Measurements from ENCODE around the gene CCDC159.

CCDC159 gene

DNA sequence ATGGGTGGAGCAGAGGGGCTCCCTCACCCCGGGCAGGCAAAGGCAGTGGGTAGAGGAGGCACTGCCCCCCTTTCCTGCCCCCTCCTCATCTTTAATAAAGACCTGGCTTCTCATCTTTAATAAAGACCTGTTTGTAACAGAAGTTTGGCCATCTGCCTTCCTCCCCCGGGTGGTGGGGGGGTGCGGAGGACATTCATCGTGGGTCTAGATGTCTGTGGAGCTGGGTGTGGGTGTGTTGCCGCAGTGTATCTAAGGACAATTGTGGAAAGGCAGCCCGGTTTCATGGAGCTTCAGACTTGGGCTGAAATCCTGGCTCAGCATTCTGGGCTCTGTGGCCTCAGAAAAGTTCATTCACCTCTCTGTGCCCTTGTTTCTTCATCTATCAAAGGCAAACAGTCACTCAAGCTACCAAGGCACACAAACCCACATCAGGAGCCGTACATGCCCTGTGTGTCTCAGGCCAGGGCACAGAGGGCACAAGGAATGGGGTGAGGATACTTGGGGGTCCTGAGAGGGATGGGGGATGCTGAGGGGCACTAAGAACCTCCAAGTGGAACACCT lies 19.3 kb downstream of the CCDC159 start:
- Histone ChIP-seq H3K27ac (ENCODE audit: low read depth in 2 of 2, low read length in 2 of 2) (no peak overlapping the region), H3K9ac (ENCODE audit: low read depth in 1 of 2, low read length in 2 of 2) (no peak overlapping the region), H3K4me1 (ENCODE audit: control insufficient read depth in 2 of 2, insufficient read depth in 2 of 2, low read length in 2 of 2) (peaks cover 9 to 13% of the 10 kb centered on the region in 2 donors), H3K9me3 (ENCODE audit: control insufficient read depth in 2 of 2, low read length in 2 of 2) (no peaks in the 10 kb centered on the region), H3K4me3 (ENCODE audit: low read length in 2 of 2) (no peak overlapping the region), H3K27me3 (ENCODE audit: control insufficient read depth in 2 of 2, insufficient read depth in 2 of 2, low read length in 2 of 2) (no peaks in the 10 kb centered on the region), H3K36me3 (ENCODE audit: control insufficient read depth in 2 of 2, insufficient read depth in 2 of 2, low read length in 2 of 2) (no peaks in the 10 kb centered on the region)

DNA sequence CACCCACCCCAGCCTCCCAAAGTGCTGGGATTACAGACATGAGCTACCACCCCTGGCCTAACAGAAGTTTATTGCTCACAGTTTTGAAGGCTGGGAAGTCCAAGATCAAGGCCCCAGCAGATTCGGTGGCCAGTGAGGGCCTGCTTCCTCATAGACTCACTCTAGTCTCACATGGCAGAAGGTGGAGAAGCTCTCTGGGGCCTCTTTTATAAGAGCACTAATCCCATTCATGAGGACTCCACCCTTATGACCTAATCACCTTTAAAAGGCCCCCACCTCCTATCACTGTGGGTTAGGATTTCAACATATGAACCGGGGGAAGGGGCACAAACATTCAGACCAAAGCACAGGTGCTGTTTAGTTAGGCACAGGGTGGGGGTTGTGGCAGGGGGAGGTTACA lies 21.2 kb downstream of the CCDC159 start:
- H3K36me3 ChIP-seq (ENCODE audit: control insufficient read depth in 2 of 2, insufficient read depth in 2 of 2, low read length in 2 of 2), result no peaks in the 10 kb centered on the region
- no peaks in the 10 kb centered on the region for H3K4me1 ChIP-seq (ENCODE audit: control insufficient read depth in 2 of 2, insufficient read depth in 2 of 2, low read length in 2 of 2)
- no peak overlapping the region for H3K9ac ChIP-seq (ENCODE audit: low read depth in 1 of 2, low read length in 2 of 2)
- H3K9me3 ChIP-seq (ENCODE audit: control insufficient read depth in 2 of 2, low read length in 2 of 2), result no peaks in the 10 kb centered on the region
- no peak overlapping the region for H3K27ac ChIP-seq (ENCODE audit: low read depth in 2 of 2, low read length in 2 of 2)
- H3K4me3 ChIP-seq (ENCODE audit: low read length in 2 of 2), result no peak overlapping the region
- no peaks in the 10 kb centered on the region for H3K27me3 ChIP-seq (ENCODE audit: control insufficient read depth in 2 of 2, insufficient read depth in 2 of 2, low read length in 2 of 2)

DNA sequence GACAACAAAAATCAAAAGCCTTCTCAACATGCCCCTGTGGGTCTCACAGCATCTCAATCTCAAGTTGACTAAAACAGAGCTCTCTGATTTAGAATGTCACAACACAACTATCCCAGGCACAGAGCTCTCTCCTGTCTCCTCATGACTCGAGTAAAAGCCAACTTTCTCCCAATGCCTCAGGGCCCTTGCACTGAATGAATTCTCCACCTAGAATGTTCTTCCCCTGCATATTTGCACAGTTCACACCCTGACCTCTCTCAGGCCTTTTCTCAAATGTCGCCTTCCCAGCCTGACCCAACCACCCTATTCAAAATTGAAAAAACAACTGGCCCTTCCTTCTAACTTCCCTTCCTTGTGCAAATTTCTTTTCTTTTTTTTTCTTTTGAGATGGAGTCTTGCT lies 24.4 kb downstream of the CCDC159 start:
- H3K27me3 ChIP-seq (ENCODE audit: control insufficient read depth in 2 of 2, insufficient read depth in 2 of 2, low read length in 2 of 2), result no peaks in the 10 kb centered on the region
- no peaks in the 10 kb centered on the region for H3K36me3 ChIP-seq (ENCODE audit: control insufficient read depth in 2 of 2, insufficient read depth in 2 of 2, low read length in 2 of 2)
- no peaks in the 10 kb centered on the region for H3K9me3 ChIP-seq (ENCODE audit: control insufficient read depth in 2 of 2, low read length in 2 of 2)
- H3K4me3 ChIP-seq (ENCODE audit: low read length in 2 of 2), result no peak overlapping the region
- H3K27ac ChIP-seq (ENCODE audit: low read depth in 2 of 2, low read length in 2 of 2), result no peak overlapping the region
- peaks cover 13 to 14% of the 10 kb centered on the region in 2 donors for H3K4me1 ChIP-seq (ENCODE audit: control insufficient read depth in 2 of 2, insufficient read depth in 2 of 2, low read length in 2 of 2)
- no peak overlapping the region for H3K9ac ChIP-seq (ENCODE audit: low read depth in 1 of 2, low read length in 2 of 2)

DNA sequence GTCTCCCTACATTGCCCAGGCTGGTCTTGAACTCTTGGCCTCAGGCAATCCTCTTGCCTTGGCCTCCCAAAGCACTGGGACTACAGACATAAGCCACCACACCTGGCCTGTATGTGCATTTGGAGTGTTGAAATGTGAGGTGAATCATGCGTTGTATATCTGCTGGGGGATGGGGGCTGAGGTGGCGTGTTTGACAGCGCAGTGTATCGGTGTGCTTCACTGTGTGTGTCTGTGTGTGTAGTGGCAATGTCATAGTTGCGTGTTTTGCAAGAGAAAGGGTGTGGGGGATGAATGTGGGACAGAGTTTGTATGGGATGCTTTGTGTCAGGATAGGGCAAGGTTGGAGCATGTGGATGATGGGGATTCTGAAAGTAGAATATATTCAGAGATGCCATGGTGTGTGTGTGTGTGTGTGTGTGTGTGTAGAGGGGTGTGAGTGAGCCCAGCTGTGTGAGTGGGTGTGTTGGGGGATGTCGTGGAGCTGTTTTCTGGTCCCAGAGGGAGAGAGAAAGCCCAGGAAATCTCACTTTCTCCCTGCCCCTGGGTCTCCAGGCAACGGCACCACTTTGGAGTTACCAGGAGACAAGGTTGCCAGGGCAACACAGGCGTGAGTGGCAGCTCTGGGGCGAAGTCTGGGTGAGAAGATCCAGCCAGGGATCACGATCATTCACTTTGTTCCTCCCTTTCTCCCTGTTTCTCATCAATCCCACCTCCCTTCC lies 27.0 kb downstream of the CCDC159 start:
- Histone ChIP-seq H3K9me3 (ENCODE audit: control insufficient read depth in 2 of 2, low read length in 2 of 2) (no peaks in the 10 kb centered on the region), H3K4me1 (ENCODE audit: control insufficient read depth in 2 of 2, insufficient read depth in 2 of 2, low read length in 2 of 2) (peaks cover 18 to 20% of the 10 kb centered on the region in 2 donors), H3K27me3 (ENCODE audit: control insufficient read depth in 2 of 2, insufficient read depth in 2 of 2, low read length in 2 of 2) (no peaks in the 10 kb centered on the region), H3K27ac (ENCODE audit: low read depth in 2 of 2, low read length in 2 of 2) (no peak overlapping the region), H3K4me3 (ENCODE audit: low read length in 2 of 2) (peak overlapping the region in 1 of 2 donors; percentile 81), H3K36me3 (ENCODE audit: control insufficient read depth in 2 of 2, insufficient read depth in 2 of 2, low read length in 2 of 2) (no peaks in the 10 kb centered on the region), H3K9ac (ENCODE audit: low read depth in 1 of 2, low read length in 2 of 2) (peak overlapping the region in 1 of 2 donors; percentile 61)

DNA sequence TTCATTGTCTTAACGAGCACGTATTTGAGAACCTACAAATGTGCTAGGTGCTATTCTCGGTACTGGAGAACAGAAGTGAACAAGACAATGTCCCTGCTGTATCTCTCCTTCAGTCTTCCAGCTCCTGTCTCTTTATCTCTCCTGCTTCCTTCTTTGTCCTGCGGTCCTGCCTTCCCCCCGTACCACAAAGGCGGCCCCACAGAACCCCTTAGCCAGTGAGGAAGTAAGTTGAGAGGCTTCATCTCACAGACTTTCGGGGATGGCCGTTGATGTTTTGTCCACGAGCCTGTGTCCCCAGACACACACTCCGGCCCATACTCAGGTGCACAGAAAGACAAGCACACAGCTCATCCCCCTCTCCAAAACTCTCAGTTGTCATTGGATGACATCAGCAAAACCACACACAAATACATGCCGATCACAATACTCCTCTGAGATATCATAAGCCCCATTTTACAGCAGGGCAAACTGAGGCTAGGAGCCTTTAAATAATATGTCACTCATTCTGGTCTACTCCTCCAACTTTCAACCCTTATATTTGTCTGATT lies 27.6 kb downstream of the CCDC159 start:
- Histone ChIP-seq H3K27me3 (ENCODE audit: control insufficient read depth in 2 of 2, insufficient read depth in 2 of 2, low read length in 2 of 2) (no peaks in the 10 kb centered on the region), H3K36me3 (ENCODE audit: control insufficient read depth in 2 of 2, insufficient read depth in 2 of 2, low read length in 2 of 2) (no peaks in the 10 kb centered on the region), H3K4me1 (ENCODE audit: control insufficient read depth in 2 of 2, insufficient read depth in 2 of 2, low read length in 2 of 2) (peaks cover 18 to 20% of the 10 kb centered on the region in 2 donors), H3K9me3 (ENCODE audit: control insufficient read depth in 2 of 2, low read length in 2 of 2) (no peaks in the 10 kb centered on the region), H3K4me3 (ENCODE audit: low read length in 2 of 2) (peak overlapping the region; percentile 81 to 91), H3K27ac (ENCODE audit: low read depth in 2 of 2, low read length in 2 of 2) (peak overlapping the region; percentile 96 to 97), H3K9ac (ENCODE audit: low read depth in 1 of 2, low read length in 2 of 2) (peak overlapping the region; percentile 88)

DNA sequence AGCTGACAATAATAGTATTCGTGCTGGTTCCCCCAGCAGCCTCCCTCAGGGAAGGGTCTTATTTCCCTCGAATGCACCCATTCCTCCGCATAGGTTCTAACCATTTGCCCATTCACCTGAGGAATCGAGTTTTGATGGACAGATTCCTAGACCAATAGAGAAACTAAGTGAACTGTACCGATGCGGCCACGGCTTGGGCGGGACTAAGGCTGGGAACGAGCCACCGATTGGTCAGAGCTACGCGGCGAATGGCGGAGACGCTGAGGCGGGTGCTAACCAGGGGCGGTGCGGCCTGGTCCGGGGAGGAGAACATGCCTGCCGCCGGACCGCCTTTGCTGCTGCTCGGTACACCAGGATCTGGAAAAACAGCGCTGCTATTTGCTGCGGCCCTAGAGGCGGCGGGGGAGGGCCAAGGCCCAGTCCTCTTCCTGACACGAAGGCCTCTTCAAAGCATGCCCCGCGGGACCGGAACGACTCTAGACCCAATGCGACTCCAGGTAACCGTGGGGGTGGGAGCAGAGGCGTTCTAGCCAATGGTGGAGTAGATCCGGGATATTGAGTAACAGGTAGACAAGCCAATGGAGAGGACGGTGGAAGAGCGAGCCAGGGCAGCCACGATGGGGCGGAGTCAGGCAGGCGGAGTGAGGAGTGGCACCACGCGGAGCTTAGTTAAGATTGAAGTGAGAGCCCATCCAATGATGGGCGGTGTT lies 28.3 kb downstream of the CCDC159 start, which contains the start of gene SWSAP1:
TSS of gene SWSAP1 (plus strand) at position 234 of the 710 bp plus-strand sequence. CDS start at position 249, 15 bp downstream.
- H3K4me3 ChIP-seq (ENCODE audit: low read length in 2 of 2), result peak within 1 kb of the TSS; percentile 81 to 91
- H3K9ac ChIP-seq (ENCODE audit: low read depth in 1 of 2, low read length in 2 of 2), result peak within 1 kb of the TSS; percentile 88
- H3K4me1 ChIP-seq (ENCODE audit: control insufficient read depth in 2 of 2, insufficient read depth in 2 of 2, low read length in 2 of 2), result peaks cover 18 to 20% of the 10 kb centered on the region in 2 donors
- no peaks in the 10 kb centered on the region for H3K9me3 ChIP-seq (ENCODE audit: control insufficient read depth in 2 of 2, low read length in 2 of 2)
- H3K36me3 ChIP-seq (ENCODE audit: control insufficient read depth in 2 of 2, insufficient read depth in 2 of 2, low read length in 2 of 2), result no peaks in the 10 kb centered on the region
- H3K27me3 ChIP-seq (ENCODE audit: control insufficient read depth in 2 of 2, insufficient read depth in 2 of 2, low read length in 2 of 2), result no peaks in the 10 kb centered on the region
- peak within 1 kb of the TSS; percentile 96 to 97 for H3K27ac ChIP-seq (ENCODE audit: low read depth in 2 of 2, low read length in 2 of 2)

DNA sequence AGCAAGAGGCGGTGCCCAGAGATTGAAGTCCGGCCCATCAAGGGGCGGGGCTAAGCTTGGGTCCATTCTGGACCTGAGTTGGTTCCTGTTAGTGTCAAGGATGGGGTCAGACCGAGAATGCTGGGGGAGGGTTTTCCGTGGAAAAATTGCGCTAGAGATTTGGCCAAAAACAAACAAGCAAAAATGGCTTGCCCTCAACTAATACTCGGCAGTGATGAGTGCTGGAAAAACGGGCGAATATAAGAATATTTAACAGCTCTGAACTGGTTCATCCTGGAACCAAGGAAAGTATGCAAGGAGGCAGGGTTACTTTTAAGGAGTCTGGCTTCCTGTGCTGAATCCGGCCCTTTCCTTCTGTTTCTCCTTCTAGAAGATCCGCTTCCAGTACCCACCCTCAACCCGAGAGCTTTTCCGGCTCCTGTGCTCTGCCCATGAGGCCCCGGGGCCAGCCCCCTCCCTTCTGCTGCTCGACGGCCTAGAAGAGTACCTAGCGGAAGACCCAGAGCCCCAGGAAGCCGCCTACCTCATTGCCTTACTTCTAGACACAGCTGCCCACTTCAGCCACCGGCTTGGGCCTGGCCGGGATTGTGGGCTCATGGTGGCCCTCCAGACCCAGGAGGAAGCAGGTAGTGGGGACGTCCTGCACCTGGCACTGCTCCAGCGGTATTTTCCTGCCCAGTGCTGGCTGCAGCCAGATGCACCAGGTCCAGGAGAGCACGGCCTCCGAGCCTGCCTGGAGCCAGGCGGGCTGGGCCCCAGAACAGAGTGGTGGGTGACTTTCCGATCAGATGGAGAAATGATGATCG lies 29.0 kb downstream of the CCDC159 start:
- no peaks in the 10 kb centered on the region for H3K27me3 ChIP-seq (ENCODE audit: control insufficient read depth in 2 of 2, insufficient read depth in 2 of 2, low read length in 2 of 2)
- peaks cover 21 to 22% of the 10 kb centered on the region in 2 donors for H3K4me1 ChIP-seq (ENCODE audit: control insufficient read depth in 2 of 2, insufficient read depth in 2 of 2, low read length in 2 of 2)
- peak overlapping the region; percentile 87 to 97 for H3K27ac ChIP-seq (ENCODE audit: low read depth in 2 of 2, low read length in 2 of 2)
- no peaks in the 10 kb centered on the region for H3K36me3 ChIP-seq (ENCODE audit: control insufficient read depth in 2 of 2, insufficient read depth in 2 of 2, low read length in 2 of 2)
- H3K4me3 ChIP-seq (ENCODE audit: low read length in 2 of 2), result peak overlapping the region; percentile 81 to 91
- H3K9ac ChIP-seq (ENCODE audit: low read depth in 1 of 2, low read length in 2 of 2), result peak overlapping the region; percentile 66 to 76
- no peaks in the 10 kb centered on the region for H3K9me3 ChIP-seq (ENCODE audit: control insufficient read depth in 2 of 2, low read length in 2 of 2)

DNA sequence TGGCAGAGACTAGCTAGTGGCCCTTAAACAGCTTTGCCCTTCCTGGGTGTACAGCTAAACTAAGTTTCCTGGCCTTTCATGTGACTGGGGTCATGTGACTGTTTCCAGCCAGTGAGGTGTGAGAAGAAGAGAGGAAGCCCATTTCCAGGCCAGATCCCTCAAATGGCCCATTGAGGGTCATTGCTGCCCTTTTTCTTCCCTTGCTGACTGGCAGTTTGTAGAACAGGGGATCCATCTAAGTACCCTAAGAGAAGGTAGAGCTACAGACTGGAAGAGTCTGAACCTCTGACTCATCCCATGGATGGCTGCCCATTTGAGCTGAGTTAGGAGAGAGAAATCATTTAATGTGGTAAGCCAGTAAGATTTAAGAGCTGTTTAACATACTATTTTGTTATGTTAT lies 30.9 kb downstream of the CCDC159 start:
- H3K9ac ChIP-seq (ENCODE audit: low read depth in 1 of 2, low read length in 2 of 2), result no peak overlapping the region
- H3K4me3 ChIP-seq (ENCODE audit: low read length in 2 of 2), result no peak overlapping the region
- no peaks in the 10 kb centered on the region for H3K9me3 ChIP-seq (ENCODE audit: control insufficient read depth in 2 of 2, low read length in 2 of 2)
- peaks cover 0 to 3% of the 10 kb centered on the region in 2 donors for H3K27me3 ChIP-seq (ENCODE audit: control insufficient read depth in 2 of 2, insufficient read depth in 2 of 2, low read length in 2 of 2)
- H3K4me1 ChIP-seq (ENCODE audit: control insufficient read depth in 2 of 2, insufficient read depth in 2 of 2, low read length in 2 of 2), result peaks cover 34 to 35% of the 10 kb centered on the region in 2 donors
- peak overlapping the region in 1 of 2 donors; percentile 6 for H3K27ac ChIP-seq (ENCODE audit: low read depth in 2 of 2, low read length in 2 of 2)
- H3K36me3 ChIP-seq (ENCODE audit: control insufficient read depth in 2 of 2, insufficient read depth in 2 of 2, low read length in 2 of 2), result no peaks in the 10 kb centered on the region

DNA sequence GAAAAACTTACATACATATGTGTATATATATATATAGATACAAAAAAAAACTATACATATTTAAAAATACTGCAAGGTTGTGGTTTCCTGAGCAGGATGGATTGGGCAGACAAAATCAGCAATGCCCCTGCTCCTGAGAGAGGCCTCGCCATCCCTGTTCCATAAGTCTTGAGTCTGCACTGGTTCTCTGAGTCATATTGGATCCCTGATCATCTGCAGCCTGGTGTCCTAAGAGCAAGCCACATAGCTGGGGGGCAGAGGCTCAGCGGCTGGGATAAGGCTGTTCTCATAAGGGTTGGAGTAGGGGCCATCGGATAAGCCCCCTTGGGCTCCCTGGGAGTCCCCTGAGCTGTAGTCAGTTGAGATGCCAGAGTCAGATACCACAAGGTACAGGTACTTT lies 31.4 kb downstream of the CCDC159 start:
- H3K9ac ChIP-seq (ENCODE audit: low read depth in 1 of 2, low read length in 2 of 2), result no peak overlapping the region
- no peak overlapping the region for H3K27ac ChIP-seq (ENCODE audit: low read depth in 2 of 2, low read length in 2 of 2)
- H3K27me3 ChIP-seq (ENCODE audit: control insufficient read depth in 2 of 2, insufficient read depth in 2 of 2, low read length in 2 of 2), result peaks cover 0 to 3% of the 10 kb centered on the region in 2 donors
- no peaks in the 10 kb centered on the region for H3K36me3 ChIP-seq (ENCODE audit: control insufficient read depth in 2 of 2, insufficient read depth in 2 of 2, low read length in 2 of 2)
- H3K9me3 ChIP-seq (ENCODE audit: control insufficient read depth in 2 of 2, low read length in 2 of 2), result no peaks in the 10 kb centered on the region
- H3K4me3 ChIP-seq (ENCODE audit: low read length in 2 of 2), result no peak overlapping the region
- H3K4me1 ChIP-seq (ENCODE audit: control insufficient read depth in 2 of 2, insufficient read depth in 2 of 2, low read length in 2 of 2), result peaks cover 34 to 35% of the 10 kb centered on the region in 2 donors
